ENCODE measurements around the gene FNDC11. TPM values are rescaled to one million over a fixed set of nuclear protein-coding genes. Genes with fewer than 3 reads are reported as not detected.

The FNDC11 gene
- total RNA-seq, 2 experiments from 2014 or later, result 1.7 to 1.8 TPM

- Histone ChIP-seq H3K27me3 (ENCODE audit: control insufficient read depth in 1 of 2, insufficient read depth in 2 of 2, low read length in 2 of 2) (no peaks in the 10 kb centered on the region), H3K9me3 (ENCODE audit: control insufficient read depth in 1 of 2, insufficient read depth in 1 of 2, low read length in 2 of 2) (peaks cover 0 to 4% of the 10 kb centered on the region in 2 experiments), H3K27ac (ENCODE audit: low read depth in 1 of 2, low read length in 2 of 2) (peak within 1 kb of the TSS in 1 of 2 donors; percentile 35), H3K36me3 (ENCODE audit: insufficient read depth, low read length) (peaks cover 6% of the 10 kb centered on the region), H3K4me3 (ENCODE audit: low read length) (peak within 1 kb of the TSS; percentile 83), H3K4me1 (ENCODE audit: insufficient read depth, low read length) (peaks cover 32% of the 10 kb centered on the region)
- Mint-ChIP-seq H3K4me3 (peak within 1 kb of the TSS; percentile 80), H3K27ac (peak within 1 kb of the TSS; percentile 42), H3K27me3 (no peaks in the 10 kb centered on the region), H3K4me1 (ENCODE audit: low read depth) (peaks cover 7% of the 10 kb centered on the region), H3K9me3 (no peaks in the 10 kb centered on the region), H3K36me3 (ENCODE audit: low read depth) (no peaks in the 10 kb centered on the region)
- POLR2A ChIA-PET, result interaction anchor here (1.1 to 2.3 kb wide), 9 partner anchors 21 to 84 kb away, joined by 3 to 9 read pairs (median 4); partner anchors contain the start of genes GMEB2, PPDPF, PTK6 and RTEL1
- DNase-seq (peak; percentile 52 to 89 (median 62)), ATAC-seq (ENCODE audit: poor library complexity) (peak; percentile 86)
- CTCF ChIA-PET, result interaction anchor here (1.4 to 2.2 kb wide), 2 partner anchors 36 to 68 kb away, joined by 3 to 6 read pairs; no protein-coding TSS in a partner anchor
- TF ChIP-seq, protein P1, sequence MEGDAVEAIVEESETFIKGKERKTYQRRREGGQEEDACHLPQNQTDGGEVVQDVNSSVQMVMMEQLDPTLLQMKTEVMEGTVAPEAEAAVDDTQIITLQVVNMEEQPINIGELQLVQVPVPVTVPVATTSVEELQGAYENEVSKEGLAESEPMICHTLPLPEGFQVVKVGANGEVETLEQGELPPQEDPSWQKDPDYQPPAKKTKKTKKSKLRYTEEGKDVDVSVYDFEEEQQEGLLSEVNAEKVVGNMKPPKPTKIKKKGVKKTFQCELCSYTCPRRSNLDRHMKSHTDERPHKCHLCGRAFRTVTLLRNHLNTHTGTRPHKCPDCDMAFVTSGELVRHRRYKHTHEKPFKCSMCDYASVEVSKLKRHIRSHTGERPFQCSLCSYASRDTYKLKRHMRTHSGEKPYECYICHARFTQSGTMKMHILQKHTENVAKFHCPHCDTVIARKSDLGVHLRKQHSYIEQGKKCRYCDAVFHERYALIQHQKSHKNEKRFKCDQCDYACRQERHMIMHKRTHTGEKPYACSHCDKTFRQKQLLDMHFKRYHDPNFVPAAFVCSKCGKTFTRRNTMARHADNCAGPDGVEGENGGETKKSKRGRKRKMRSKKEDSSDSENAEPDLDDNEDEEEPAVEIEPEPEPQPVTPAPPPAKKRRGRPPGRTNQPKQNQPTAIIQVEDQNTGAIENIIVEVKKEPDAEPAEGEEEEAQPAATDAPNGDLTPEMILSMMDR (IDR thresholded peaks at IDR 0.05), result no peak
- intact Hi-C loops (cut with DNase I, micrococcal nuclease), result no loop called here
Observed at GRCh38 chr20:63574156-63574828, 20.3 kb downstream of the FNDC11 start, which contains the start of gene HELZ2. HELZ2 (minus strand) TSS chr20:63574239; CDS start chr20:63572385, 1,854 bp downstream.

DNA sequence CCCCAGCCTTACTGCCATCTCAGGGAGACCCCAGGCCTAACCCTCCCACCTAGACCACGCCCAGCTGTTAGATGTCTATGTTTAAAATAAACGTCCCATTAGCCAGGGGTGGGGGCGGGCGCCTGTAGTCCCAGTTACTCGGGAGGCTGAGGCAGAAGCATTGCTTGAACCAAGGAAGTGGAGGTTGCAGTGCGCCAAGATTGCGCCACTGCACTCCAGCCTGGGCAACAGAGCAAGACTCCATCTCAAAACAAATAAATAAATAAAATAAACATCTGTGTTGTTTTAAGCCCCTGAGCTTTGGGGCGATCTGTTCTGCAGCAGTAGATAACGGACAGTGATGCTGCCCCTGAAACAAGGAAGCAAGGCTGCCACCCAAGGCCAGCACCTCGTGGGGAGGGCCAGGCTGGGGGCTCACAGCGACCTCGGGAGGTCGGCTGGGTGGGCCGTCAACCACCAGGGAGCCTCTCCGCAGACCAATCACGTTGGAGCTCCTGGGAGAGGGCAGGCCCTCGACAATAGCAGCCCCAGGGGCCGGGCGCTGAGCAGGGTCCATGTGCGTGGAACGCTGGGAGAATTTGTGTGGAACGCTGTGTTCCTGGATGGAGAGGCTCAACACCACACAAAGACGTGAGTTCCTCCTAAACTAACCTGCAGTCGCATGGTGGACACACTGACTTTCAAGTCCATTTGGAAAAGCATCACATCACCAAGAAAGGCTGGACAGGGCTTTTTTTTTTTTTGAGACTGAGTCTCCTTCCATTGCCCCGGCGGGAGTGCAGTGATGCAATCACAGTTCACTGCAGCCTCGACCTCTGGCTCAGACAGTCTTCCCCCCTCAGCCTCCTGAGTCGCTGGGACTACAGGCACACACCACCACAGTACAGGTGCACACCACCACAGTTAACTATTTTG, 21.1 kb downstream of the FNDC11 start:
- Histone ChIP-seq H3K4me1 (ENCODE audit: insufficient read depth, low read length) (peaks cover 26% of the 10 kb centered on the region), H3K27ac (ENCODE audit: low read depth in 1 of 2, low read length in 2 of 2) (no peak overlapping the region), H3K9me3 (ENCODE audit: control insufficient read depth in 1 of 2, insufficient read depth in 1 of 2, low read length in 2 of 2) (peaks cover 0 to 4% of the 10 kb centered on the region in 2 experiments), H3K27me3 (ENCODE audit: control insufficient read depth in 1 of 2, insufficient read depth in 2 of 2, low read length in 2 of 2) (no peaks in the 10 kb centered on the region), H3K4me3 (ENCODE audit: low read length) (peak overlapping the region; percentile 83), H3K36me3 (ENCODE audit: insufficient read depth, low read length) (peaks cover 6% of the 10 kb centered on the region)
- Mint-ChIP-seq H3K36me3 (ENCODE audit: low read depth) (no peaks in the 10 kb centered on the region), H3K27ac (no peak overlapping the region), H3K27me3 (no peaks in the 10 kb centered on the region), H3K4me3 (peak overlapping the region; percentile 76), H3K9me3 (no peaks in the 10 kb centered on the region), H3K4me1 (ENCODE audit: low read depth) (peaks cover 7% of the 10 kb centered on the region)
- intact Hi-C loops (cut with DNase I, micrococcal nuclease), result no loop called here
- TF ChIP-seq, protein P1 (IDR thresholded peaks at IDR 0.05), result no peak
- CTCF ChIA-PET, result interaction anchor here (2.2 kb wide), 1 partner anchor 37 kb away, joined by 6 read pairs; no protein-coding TSS in a partner anchor
- DNase-seq (no peak), ATAC-seq (ENCODE audit: poor library complexity) (no peak)
- POLR2A ChIA-PET, result interaction anchor here (1.1 to 1.7 kb wide), 4 partner anchors 26 to 83 kb away, joined by 3 to 9 read pairs (median 6); partner anchors contain the start of genes PPDPF and RTEL1

DNA sequence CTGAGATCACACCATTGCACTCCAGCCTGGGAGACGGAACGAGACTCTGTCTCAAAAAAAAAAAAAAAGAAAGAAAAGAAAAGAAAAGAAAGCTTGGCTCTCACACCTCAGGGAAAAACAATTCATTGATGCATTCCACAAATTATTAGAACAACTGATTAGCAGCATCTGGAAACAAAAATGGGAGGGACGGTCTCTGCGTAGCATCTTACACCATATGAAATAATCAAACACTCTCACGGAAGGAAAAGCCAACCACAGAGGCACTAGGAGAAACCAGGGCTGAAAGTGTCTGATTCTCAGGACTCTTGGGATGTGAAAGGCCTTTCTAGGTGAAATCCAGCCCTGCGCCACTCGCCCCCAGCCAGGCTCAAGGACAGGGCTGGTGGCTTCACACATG, 22.4 kb downstream of the FNDC11 start:
- H3K9me3 ChIP-seq (ENCODE audit: control insufficient read depth in 1 of 2, insufficient read depth in 1 of 2, low read length in 2 of 2), result peaks cover 0 to 4% of the 10 kb centered on the region in 2 experiments
- H3K9me3 Mint-ChIP-seq, result no peaks in the 10 kb centered on the region
- ChIA-PET CTCF (no interaction called here), POLR2A (no interaction called here)
- no peak overlapping the region for H3K27ac Mint-ChIP-seq
- no peaks in the 10 kb centered on the region for H3K27me3 Mint-ChIP-seq
- peaks cover 36% of the 10 kb centered on the region for H3K4me1 ChIP-seq (ENCODE audit: insufficient read depth, low read length)
- no peaks in the 10 kb centered on the region for H3K36me3 Mint-ChIP-seq (ENCODE audit: low read depth)
- no peak for DNase-seq
- peak overlapping the region; percentile 74 for H3K4me3 Mint-ChIP-seq
- no peak overlapping the region for H3K27ac ChIP-seq (ENCODE audit: low read depth in 1 of 2, low read length in 2 of 2)
- intact Hi-C loops (cut with DNase I, micrococcal nuclease), result no loop called here
- ATAC-seq (ENCODE audit: poor library complexity), result no peak
- H3K36me3 ChIP-seq (ENCODE audit: insufficient read depth, low read length), result peaks cover 4% of the 10 kb centered on the region
- H3K4me1 Mint-ChIP-seq (ENCODE audit: low read depth), result peaks cover 15% of the 10 kb centered on the region
- no peak overlapping the region for H3K4me3 ChIP-seq (ENCODE audit: low read length)
- TF ChIP-seq, protein P1 (IDR thresholded peaks at IDR 0.05), result no peak
- no peaks in the 10 kb centered on the region for H3K27me3 ChIP-seq (ENCODE audit: control insufficient read depth in 1 of 2, insufficient read depth in 2 of 2, low read length in 2 of 2)
